Endodermal cell (in vitro differentiated cells): ENCODE results near the gene PRRT1B. TPM values are rescaled to one million over a fixed set of nuclear protein-coding genes. Genes with fewer than 3 reads are reported as not detected.

ENCODE experiments used
- DNase-seq: peaks from one replicate; pipeline ENCODE4 v3.0.0-alpha.2; 2017
- H3K27ac ChIP-seq: 2 replicates; pipeline ENCODE4 v1.5.1; 2013; ENCODE audit warnings: mild to moderate bottlenecking, low read depth, low read length, moderate library complexity
- H3K27me3 ChIP-seq: 2 replicates; pipeline ENCODE4 v1.6.1; 2013; ENCODE audit warnings: mild to moderate bottlenecking, low read length, moderate library complexity; ENCODE audit not compliant: insufficient read depth, control insufficient read depth, poor library complexity, severe bottlenecking
- H3K36me3 ChIP-seq: 2 replicates; pipeline ENCODE4 v1.7.0; 2013; ENCODE audit warnings: mild to moderate bottlenecking, low read length, moderate library complexity; ENCODE audit not compliant: control insufficient read depth, insufficient read depth
- H3K4me1 ChIP-seq: one replicate; pipeline ENCODE4 v1.7.0; 2013; ENCODE audit warnings: low read length; ENCODE audit not compliant: control insufficient read depth, insufficient read depth
- H3K4me3 ChIP-seq: 2 replicates; pipeline ENCODE4 v1.5.1; 2013; ENCODE audit warnings: mild to moderate bottlenecking, low read length, moderate library complexity
- H3K9ac ChIP-seq: 2 replicates; pipeline ENCODE4 v1.6.1; 2013; ENCODE audit warnings: mild to moderate bottlenecking, low read length, moderate library complexity; ENCODE audit not compliant: poor library complexity, severe bottlenecking; ENCODE audit errors: extremely low read depth
- H3K9me3 ChIP-seq: 2 replicates; pipeline ENCODE4 v1.6.1; 2013; ENCODE audit warnings: mild to moderate bottlenecking, low read length, moderate library complexity; ENCODE audit not compliant: control insufficient read depth
- H3K27ac Mint-ChIP-seq: 2 replicates; pipeline ENCODE4 v1.8.0; 2020; ENCODE audit warnings: mixed read lengths
- H3K27me3 Mint-ChIP-seq: 2 replicates; pipeline ENCODE4 v1.8.0; 2021; ENCODE audit warnings: mild to moderate bottlenecking, mixed read lengths; ENCODE audit not compliant: insufficient read depth
- H3K36me3 Mint-ChIP-seq: 2 replicates; pipeline ENCODE4 v1.8.0; 2020; ENCODE audit warnings: low read depth, mixed read lengths
- H3K4me1 Mint-ChIP-seq: 2 replicates; pipeline ENCODE4 v1.8.0; 2020; ENCODE audit warnings: mixed read lengths
- H3K4me3 Mint-ChIP-seq: 2 replicates; pipeline ENCODE4 v1.8.0; 2020; ENCODE audit warnings: mild to moderate bottlenecking, moderate library complexity, mixed read lengths
- H3K9me3 Mint-ChIP-seq: 2 replicates; pipeline ENCODE4 v1.8.0; 2020; ENCODE audit warnings: mild to moderate bottlenecking, mixed read lengths
- CTCF ChIP-seq: fragments of 200-600 bp; sonication (generic); conservative IDR thresholded peaks from 2 replicates; pipeline ENCODE4 v1.5.0; 2021; ENCODE audit warnings: antibody characterized with exemption, mild to moderate bottlenecking
- WGBS, 2 experiments: methylation state at CpG; one replicate each; pipeline versions ENCODE4 v1.1.5 to v1.1.7; 2013; ENCODE audit warnings: missing lambda C conversion rate in 2 of 2, mixed read lengths in 1 of 2; ENCODE audit not compliant: insufficient coverage in 1 of 2, insufficient read length in 1 of 2; 5-methylcytosine and 5-hydroxymethylcytosine counted together
- total RNA-seq, 2 donors: library from RNA; stranded (reverse); fragmentation: NEBNext Ultra II Directional in 1 of 2; extraction: Animal tissue kit (Norgen Biotek cat#: 25700) in 1 of 2; gene quantifications; 2 replicates in 1 of 2; 3 replicates in 1 of 2; pipeline ENCODE4 v1.2.1, GENCODE V29; 2021

PRRT1B gene
- total RNA-seq, 2 donors from 2014 or later = 42.9 to 71.4 TPM

DNA sequence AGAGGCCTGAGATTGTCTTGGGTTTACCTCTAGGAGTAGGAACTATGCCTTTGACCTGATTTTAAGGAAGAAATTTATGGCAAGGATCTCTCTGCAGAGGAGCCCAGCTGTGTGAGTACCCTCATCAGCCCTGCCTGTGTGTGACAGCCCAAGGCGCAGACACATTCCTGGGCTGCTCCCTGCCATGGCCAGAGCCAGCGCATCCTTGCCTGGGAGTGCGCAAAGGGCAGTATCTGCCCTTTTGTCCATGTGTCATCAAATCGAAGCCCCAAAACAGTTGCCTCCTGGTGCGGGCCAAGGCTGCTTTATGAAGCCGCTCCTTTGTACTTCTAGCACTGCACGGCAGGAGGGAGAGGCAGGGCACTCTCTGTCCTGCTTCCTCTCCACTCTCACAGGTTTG, 51.9 kb downstream of the PRRT1B start:
- H3K4me3 ChIP-seq = no peak overlapping the region
- H3K4me1 ChIP-seq = no peaks in the 10 kb centered on the region
- H3K27me3 Mint-ChIP-seq = no peaks in the 10 kb centered on the region
- peaks cover 42% of the 10 kb centered on the region for H3K36me3 ChIP-seq
- H3K9me3 ChIP-seq = no peaks in the 10 kb centered on the region
- H3K4me1 Mint-ChIP-seq = no peaks in the 10 kb centered on the region
- no peaks in the 10 kb centered on the region for H3K27me3 ChIP-seq
- no peaks in the 10 kb centered on the region for H3K9me3 Mint-ChIP-seq
- TF ChIP-seq CTCF = no peak
- no peak for DNase-seq
- no peak overlapping the region for H3K27ac ChIP-seq
- no peak overlapping the region for H3K9ac ChIP-seq
- H3K36me3 Mint-ChIP-seq = peaks cover 52% of the 10 kb centered on the region
- H3K4me3 Mint-ChIP-seq = no peak overlapping the region
- 93 to 100% methylated on average over 4 to 7 of the region's 7 CpGs for WGBS, 2 experiments
- no peak overlapping the region for H3K27ac Mint-ChIP-seq

DNA sequence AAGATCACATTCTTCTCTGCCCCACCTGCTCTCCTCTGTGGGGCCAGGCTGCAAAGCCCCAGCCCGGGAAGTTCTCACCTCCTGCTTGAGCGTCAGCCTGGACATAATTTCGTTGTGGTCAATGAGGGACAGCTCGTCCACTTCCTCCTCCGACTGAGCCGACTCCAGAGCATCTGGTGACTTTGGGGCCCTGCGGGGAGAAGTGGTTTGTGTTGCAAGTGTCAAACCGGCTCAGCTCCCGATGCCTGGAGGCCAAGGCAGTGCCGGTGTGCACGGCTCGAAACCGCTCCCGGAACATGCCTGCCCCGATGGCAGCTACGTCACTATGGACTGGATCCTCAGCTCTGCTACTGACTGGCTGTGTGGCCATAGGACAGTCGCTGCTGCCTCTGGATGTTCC, 52.8 kb downstream of the PRRT1B start:
- no peak for DNase-seq
- Histone ChIP-seq H3K27ac (no peak overlapping the region), H3K4me1 (no peaks in the 10 kb centered on the region), H3K9me3 (no peaks in the 10 kb centered on the region), H3K9ac (no peak overlapping the region), H3K4me3 (no peak overlapping the region), H3K36me3 (peaks cover 43% of the 10 kb centered on the region), H3K27me3 (no peaks in the 10 kb centered on the region)
- Mint-ChIP-seq H3K36me3 (peaks cover 53% of the 10 kb centered on the region), H3K4me1 (no peaks in the 10 kb centered on the region), H3K9me3 (no peaks in the 10 kb centered on the region), H3K27me3 (no peaks in the 10 kb centered on the region), H3K4me3 (no peak overlapping the region), H3K27ac (no peak overlapping the region)
- TF ChIP-seq CTCF = no peak
- 93 to 95% methylated on average over 13 to 17 of the region's 17 CpGs for WGBS, 2 experiments

DNA sequence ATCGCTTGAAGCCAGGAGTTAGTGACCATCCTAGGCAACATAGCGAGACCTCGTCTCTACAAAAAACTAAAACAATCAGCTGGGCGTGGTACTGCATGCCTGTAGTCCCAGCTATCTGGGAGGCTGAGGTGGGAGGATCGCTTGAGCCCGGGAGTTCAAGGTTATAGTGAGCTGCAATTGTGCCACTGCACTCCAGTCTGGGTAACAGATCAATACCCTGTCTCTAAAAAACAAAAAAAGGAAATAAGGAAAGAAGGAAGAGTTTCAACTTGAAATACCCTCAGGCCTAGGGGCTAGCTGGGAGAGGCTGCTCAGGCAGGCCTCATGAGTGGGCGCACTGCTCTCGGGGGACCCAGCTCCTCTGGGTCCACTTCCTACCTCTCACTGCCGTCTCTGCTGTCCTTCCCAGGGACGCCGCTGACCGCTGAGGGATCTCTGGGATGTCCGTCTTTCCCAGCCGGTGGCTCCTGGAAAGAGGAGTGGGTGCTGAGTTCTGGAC, 56.4 kb downstream of the PRRT1B start:
- Histone ChIP-seq H3K36me3 (peaks cover 34% of the 10 kb centered on the region), H3K4me3 (no peak overlapping the region), H3K9ac (no peak overlapping the region), H3K27ac (no peak overlapping the region), H3K9me3 (no peaks in the 10 kb centered on the region), H3K27me3 (no peaks in the 10 kb centered on the region), H3K4me1 (no peaks in the 10 kb centered on the region)
- Mint-ChIP-seq H3K27me3 (no peaks in the 10 kb centered on the region), H3K27ac (no peak overlapping the region), H3K36me3 (peaks cover 54% of the 10 kb centered on the region), H3K4me3 (no peak overlapping the region), H3K9me3 (no peaks in the 10 kb centered on the region), H3K4me1 (no peaks in the 10 kb centered on the region)
- no peak for TF ChIP-seq CTCF
- whole genome bisulfite sequencing, 2 experiments = 94 to 100% methylated on average over 2 to 14 of the region's 14 CpGs
- no peak for DNase-seq
